ENCODE measurements around the gene KAT7. TPM values are rescaled to one million over a fixed set of nuclear protein-coding genes. Genes with fewer than 3 reads are reported as not detected.

Gene KAT7
- total RNA-seq, 1 donor from 2014 or later, result 32.2 TPM

- no peak for DNase-seq (ENCODE audit: low spot score in 2 of 2)
- FAIRE-seq, result no peak
Measured at GRCh38 chr17:49836111-49837030, 47.9 kb downstream of the KAT7 start.

- DNase-seq (ENCODE audit: low spot score in 2 of 2), result no peak
- FAIRE-seq, result no peak
Measured at GRCh38 chr17:49839455-49839854, 51.0 kb downstream of the KAT7 start.

GRCh38 chr17:49841548-49841947 is 53.1 kb downstream of the KAT7 start:
- FAIRE-seq (no peak), DNase-seq (ENCODE audit: low spot score in 2 of 2) (no peak)

- DNase-seq (ENCODE audit: low spot score in 2 of 2) (no peak), FAIRE-seq (no peak)
Measured at GRCh38 chr17:49842371-49842770, 53.9 kb downstream of the KAT7 start.

- FAIRE-seq, result no peak
- DNase-seq (ENCODE audit: low spot score in 2 of 2), result no peak
Measured at GRCh38 chr17:49842846-49843245, 54.4 kb downstream of the KAT7 start.

GRCh38 chr17:49843774-49844350 is 55.4 kb downstream of the KAT7 start:
- DNase-seq (ENCODE audit: low spot score in 2 of 2) (no peak), FAIRE-seq (no peak)

- DNase-seq (ENCODE audit: low spot score in 2 of 2), result peak in 1 of 2 donors; percentile 49
- no peak for FAIRE-seq
Measured at GRCh38 chr17:49845321-49845720, 56.8 kb downstream of the KAT7 start.

- FAIRE-seq (no peak), DNase-seq (ENCODE audit: low spot score in 2 of 2) (no peak)
Measured at GRCh38 chr17:49846938-49847712, 58.6 kb downstream of the KAT7 start.

GRCh38 chr17:49848019-49848473 is 59.6 kb downstream of the KAT7 start, which contains the start of gene TAC4:
Gene TAC4, minus strand, starts transcription at chr17:49848069. Its CDS starts 52 bp downstream, at chr17:49848017.
- DNase-seq (ENCODE audit: low spot score in 2 of 2) (no peak), FAIRE-seq (no peak)

GRCh38 chr17:49848739-49849138 is 60.3 kb downstream of the KAT7 start:
- FAIRE-seq (no peak), DNase-seq (ENCODE audit: low spot score in 2 of 2) (no peak)

GRCh38 chr17:49850218-49850610 is 61.7 kb downstream of the KAT7 start:
- no peak for DNase-seq (ENCODE audit: low spot score in 2 of 2)
- FAIRE-seq, result no peak

- no peak for DNase-seq (ENCODE audit: low spot score in 2 of 2)
- FAIRE-seq, result no peak
Measured at GRCh38 chr17:49850772-49851386, 62.4 kb downstream of the KAT7 start.

- FAIRE-seq (no peak), DNase-seq (ENCODE audit: low spot score in 2 of 2) (peak in 1 of 2 donors; percentile 58)
Measured at GRCh38 chr17:49851387-49852291, 63.2 kb downstream of the KAT7 start.

GRCh38 chr17:49853470-49854015 is 65.1 kb downstream of the KAT7 start:
- FAIRE-seq (no peak), DNase-seq (ENCODE audit: low spot score in 2 of 2) (no peak)

- no peak for FAIRE-seq
- DNase-seq (ENCODE audit: low spot score in 2 of 2), result no peak
Measured at GRCh38 chr17:49854126-49854525, 65.6 kb downstream of the KAT7 start.

- DNase-seq (ENCODE audit: low spot score in 2 of 2), result no peak
- FAIRE-seq, result no peak
Measured at GRCh38 chr17:49858796-49859195, 70.3 kb downstream of the KAT7 start.

- no peak for DNase-seq (ENCODE audit: low spot score in 2 of 2)
- no peak for FAIRE-seq
Measured at GRCh38 chr17:49859991-49860953, 71.8 kb downstream of the KAT7 start.

All from frontal cortex (tissue), 4 donors.